ENCODE results near the gene CCDC88A.

Gene CCDC88A

GRCh38 chr2:55239656-55240222, 179.9 kb downstream of the CCDC88A start:
- DNase-seq, result no peak
